Ascending aorta (tissue), 2 donors: ENCODE data around the gene LMBRD1. TPM values are rescaled to one million over a fixed set of nuclear protein-coding genes. Genes with fewer than 3 reads are reported as not detected.

Experiments
- DNase-seq, 2 donors: peaks; one replicate each; pipeline ENCODE4 v3.0.0-alpha.2; 2019; ENCODE audit warnings: low spot score in 2 of 2
- H3K27ac ChIP-seq, 2 donors: fragments of 200-600 bp; sonication (generic); one replicate each; pipeline ENCODE4 v1.5.1; 2016 to 2017; ENCODE audit warnings: mild to moderate bottlenecking in 1 of 2
- H3K27me3 ChIP-seq: fragments of 200-600 bp; sonication (generic); one replicate; pipeline ENCODE4 v1.5.1; 2017
- H3K36me3 ChIP-seq, 2 donors: fragments of 200-600 bp; sonication (generic); one replicate each; pipeline ENCODE4 v1.5.1; 2016
- H3K4me1 ChIP-seq, 2 donors: fragments of 200-600 bp; sonication (generic); one replicate each; pipeline ENCODE4 v1.5.1; 2016 to 2017; ENCODE audit warnings: mild to moderate bottlenecking in 1 of 2
- H3K4me3 ChIP-seq, 2 donors: fragments of 200-600 bp; sonication (generic); one replicate each; pipeline ENCODE4 v1.5.1; 2016 to 2017; ENCODE audit warnings: mild to moderate bottlenecking in 1 of 2
- H3K9me3 ChIP-seq, 2 donors: fragments of 200-600 bp; sonication (generic); one replicate each; pipeline ENCODE4 v1.5.1; 2016
- intact Hi-C: fragments of 100-400 bp; cut with DNase I; formaldehyde crosslinking; loops from one replicate; pipeline ENCODE4 v1.15.1; 2023
- total RNA-seq: library from RNA; depleted of rRNA; stranded (reverse); fragments of >200 nt; gene quantifications from one replicate; pipeline ENCODE4 v1.1.0, GENCODE V29; 2016
- TF ChIP-seq, protein P1 (sequence below), 3 experiments: fragments of 200-600 bp in 2 of 3; fragments of 450-650 bp in 1 of 3; sonication (generic) in 2 of 3; IDR thresholded peaks; one replicate each; pipeline ENCODE4 v1.5.1; 2016 to 2019; ENCODE audit warnings: antibody characterized with exemption in 3 of 3, mild to moderate bottlenecking in 1 of 3, moderate library complexity in 1 of 3

LMBRD1 gene
- total RNA-seq, 1 donor from 2014 or later = 31.1 TPM

DNA sequence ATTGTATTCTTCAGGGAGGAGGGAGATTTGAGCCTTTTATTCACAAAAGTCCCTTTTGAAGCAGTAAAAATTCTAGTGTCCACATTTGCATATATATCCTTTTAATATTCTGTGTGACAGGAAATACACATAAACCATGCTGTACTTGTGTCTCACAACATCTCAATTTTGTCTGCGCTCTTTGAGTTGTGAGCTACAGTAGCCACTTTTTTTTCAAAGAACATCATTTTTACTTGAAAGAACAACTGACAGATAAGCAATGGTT lies 21.3 kb downstream of the LMBRD1 start:
- Histone ChIP-seq H3K4me3 (no peak overlapping the region), H3K27ac (no peak overlapping the region), H3K4me1 (no peaks in the 10 kb centered on the region), H3K27me3 (no peaks in the 10 kb centered on the region), H3K9me3 (no peaks in the 10 kb centered on the region), H3K36me3 (peaks cover 3 to 20% of the 10 kb centered on the region in 2 donors)
- intact Hi-C loops = no loop called here
- TF ChIP-seq, protein P1, sequence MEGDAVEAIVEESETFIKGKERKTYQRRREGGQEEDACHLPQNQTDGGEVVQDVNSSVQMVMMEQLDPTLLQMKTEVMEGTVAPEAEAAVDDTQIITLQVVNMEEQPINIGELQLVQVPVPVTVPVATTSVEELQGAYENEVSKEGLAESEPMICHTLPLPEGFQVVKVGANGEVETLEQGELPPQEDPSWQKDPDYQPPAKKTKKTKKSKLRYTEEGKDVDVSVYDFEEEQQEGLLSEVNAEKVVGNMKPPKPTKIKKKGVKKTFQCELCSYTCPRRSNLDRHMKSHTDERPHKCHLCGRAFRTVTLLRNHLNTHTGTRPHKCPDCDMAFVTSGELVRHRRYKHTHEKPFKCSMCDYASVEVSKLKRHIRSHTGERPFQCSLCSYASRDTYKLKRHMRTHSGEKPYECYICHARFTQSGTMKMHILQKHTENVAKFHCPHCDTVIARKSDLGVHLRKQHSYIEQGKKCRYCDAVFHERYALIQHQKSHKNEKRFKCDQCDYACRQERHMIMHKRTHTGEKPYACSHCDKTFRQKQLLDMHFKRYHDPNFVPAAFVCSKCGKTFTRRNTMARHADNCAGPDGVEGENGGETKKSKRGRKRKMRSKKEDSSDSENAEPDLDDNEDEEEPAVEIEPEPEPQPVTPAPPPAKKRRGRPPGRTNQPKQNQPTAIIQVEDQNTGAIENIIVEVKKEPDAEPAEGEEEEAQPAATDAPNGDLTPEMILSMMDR (IDR thresholded peaks at IDR 0.05) = no peak
- no peak for DNase-seq

DNA sequence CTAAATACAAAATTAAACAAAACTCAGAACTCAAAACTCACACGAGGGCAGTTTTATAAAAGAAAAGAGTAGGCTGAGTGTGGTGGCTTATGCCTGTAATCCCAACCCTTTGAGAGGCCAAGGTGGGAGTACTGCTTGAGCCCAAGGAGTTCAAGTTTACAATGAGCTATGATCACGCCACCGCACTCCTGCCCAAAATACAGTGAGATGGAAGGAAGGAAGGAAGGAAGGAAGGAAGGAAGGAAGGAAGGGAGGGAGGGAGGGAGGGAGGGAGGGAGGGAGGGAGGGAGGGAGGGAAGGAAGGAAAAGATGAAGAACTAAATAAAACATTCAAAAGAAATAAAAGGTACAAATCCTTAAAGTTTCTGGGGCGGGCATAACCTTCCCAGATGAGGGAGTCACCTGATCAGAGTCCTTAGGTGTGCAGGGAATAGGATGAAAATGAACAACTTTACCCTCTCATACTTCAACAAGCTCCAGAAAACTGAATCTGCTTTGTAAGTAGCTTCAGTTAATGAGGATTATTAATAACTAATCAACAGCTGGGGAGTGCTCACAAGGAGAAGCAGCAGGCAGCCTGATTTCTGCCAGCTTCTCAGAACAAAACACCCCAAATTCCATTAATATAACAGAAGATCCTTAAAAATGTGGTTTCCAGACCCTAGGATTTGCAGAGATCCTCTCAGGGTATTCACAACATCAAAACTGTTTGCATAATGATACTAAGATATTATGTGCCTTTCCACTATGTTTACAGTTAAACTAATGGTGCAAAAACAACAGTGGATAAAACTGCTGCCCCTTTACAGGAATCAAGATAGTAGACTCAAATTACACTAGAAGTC lies 21.8 kb downstream of the LMBRD1 start:
- peaks cover 3 to 20% of the 10 kb centered on the region in 2 donors for H3K36me3 ChIP-seq
- no peak overlapping the region for H3K4me3 ChIP-seq
- H3K27me3 ChIP-seq = no peaks in the 10 kb centered on the region
- TF ChIP-seq, protein P1 (IDR thresholded peaks at IDR 0.05) = no peak
- no peaks in the 10 kb centered on the region for H3K9me3 ChIP-seq
- no peak overlapping the region for H3K27ac ChIP-seq
- intact Hi-C loops = no loop called here
- no peaks in the 10 kb centered on the region for H3K4me1 ChIP-seq
- DNase-seq = no peak

DNA sequence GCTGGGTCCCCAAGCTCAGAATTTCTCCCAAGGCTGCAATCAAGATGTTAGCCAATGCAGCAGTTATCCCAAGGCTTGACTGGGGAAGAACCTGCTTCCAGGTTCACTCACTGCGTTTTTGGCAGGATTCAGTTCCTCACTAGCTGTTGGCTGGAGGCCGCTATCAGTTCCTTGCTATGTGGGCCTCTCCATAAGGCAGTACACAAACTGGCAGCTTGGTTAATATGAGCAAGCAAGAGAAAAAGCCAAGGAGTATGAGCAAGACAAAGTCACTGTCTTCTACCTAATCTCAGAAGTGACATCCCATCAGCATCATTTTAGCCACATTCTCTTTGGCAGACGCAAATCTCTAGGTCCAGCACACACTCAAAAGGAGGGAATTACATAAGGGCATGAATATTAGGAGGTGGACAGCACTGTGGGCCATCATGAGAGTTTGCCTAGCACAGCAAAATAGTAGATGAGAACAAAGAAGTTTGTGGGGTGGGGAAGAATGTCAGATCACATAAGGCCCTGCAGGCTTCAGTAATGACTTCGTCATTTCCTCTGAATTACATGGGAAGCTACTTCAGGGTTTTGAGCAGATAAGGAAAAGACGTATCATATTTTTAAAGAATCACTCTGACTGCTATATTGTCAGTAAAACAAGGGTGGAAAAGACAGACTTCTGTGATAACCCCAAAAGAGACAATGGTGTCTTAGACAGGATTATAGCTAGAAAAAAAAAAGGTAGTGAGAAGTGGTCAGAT lies 25.5 kb downstream of the LMBRD1 start:
- H3K36me3 ChIP-seq = peaks cover 0 to under 1% of the 10 kb centered on the region in 2 donors
- no peak overlapping the region for H3K27ac ChIP-seq
- no peak for DNase-seq
- H3K4me1 ChIP-seq = no peaks in the 10 kb centered on the region
- no peaks in the 10 kb centered on the region for H3K27me3 ChIP-seq
- no peak overlapping the region for H3K4me3 ChIP-seq
- TF ChIP-seq, protein P1 (IDR thresholded peaks at IDR 0.05) = no peak
- H3K9me3 ChIP-seq = no peaks in the 10 kb centered on the region
- intact Hi-C loops = no loop called here

DNA sequence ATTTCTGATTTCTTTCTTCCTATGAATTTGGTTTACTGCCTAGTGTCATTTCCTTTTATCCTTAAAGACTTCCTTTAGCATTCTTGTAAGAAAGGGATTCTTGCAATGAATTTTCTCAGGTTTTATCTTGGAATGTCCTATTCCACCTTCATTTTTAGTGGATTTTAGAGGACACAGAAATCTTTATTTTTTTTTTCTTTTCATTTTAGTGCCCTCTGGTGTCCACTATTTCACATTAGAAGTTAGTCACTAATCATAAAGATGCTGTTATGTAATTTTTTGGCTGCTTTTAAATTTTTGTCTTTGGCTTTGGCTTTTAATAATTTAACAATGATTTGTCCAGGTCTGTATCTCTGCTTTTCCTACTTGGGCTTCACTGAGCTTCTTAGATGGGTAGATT lies 28.1 kb downstream of the LMBRD1 start:
- no peak overlapping the region for H3K27ac ChIP-seq
- intact Hi-C loops = no loop called here
- no peaks in the 10 kb centered on the region for H3K36me3 ChIP-seq
- H3K9me3 ChIP-seq = no peaks in the 10 kb centered on the region
- DNase-seq = no peak
- no peaks in the 10 kb centered on the region for H3K4me1 ChIP-seq
- TF ChIP-seq, protein P1 (IDR thresholded peaks at IDR 0.05) = no peak
- H3K27me3 ChIP-seq = no peaks in the 10 kb centered on the region
- H3K4me3 ChIP-seq = no peak overlapping the region

DNA sequence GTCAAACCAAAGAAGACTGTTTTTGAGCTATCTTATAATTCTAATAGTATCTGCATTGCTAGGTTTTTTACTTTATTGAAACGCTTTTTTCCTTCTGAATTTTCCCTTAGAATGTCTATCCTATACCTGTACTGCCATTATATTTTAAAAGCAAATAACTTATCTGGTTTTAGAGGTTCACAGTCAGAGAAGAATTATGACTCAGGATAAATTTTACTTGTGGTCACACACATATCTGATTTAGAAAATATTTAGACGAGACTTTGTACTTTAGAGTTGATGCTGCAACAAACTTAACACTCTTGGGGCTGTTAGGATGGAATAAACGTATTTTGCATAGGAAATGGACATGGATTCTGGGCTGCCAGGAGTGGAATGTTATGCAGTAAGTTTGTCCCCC lies 33.0 kb downstream of the LMBRD1 start:
- no peaks in the 10 kb centered on the region for H3K4me1 ChIP-seq

More for the DNA sequence above, 33.0 kb downstream of the LMBRD1 start:
- intact Hi-C loops = no loop called here
- Histone ChIP-seq H3K27me3 (no peaks in the 10 kb centered on the region), H3K9me3 (no peaks in the 10 kb centered on the region), H3K36me3 (peaks cover 0 to 5% of the 10 kb centered on the region in 2 donors), H3K4me3 (no peak overlapping the region), H3K27ac (no peak overlapping the region)
- no peak for DNase-seq
- TF ChIP-seq, protein P1 (IDR thresholded peaks at IDR 0.05) = no peak
